Loucy (cell line): Measurements from ENCODE around the gene MARK1.

ENCODE experiments used
- CTCF ChIP-seq: fragments of 200-600 bp; sonication (generic); conservative IDR thresholded peaks from 2 replicates; pipeline ENCODE4 v1.5.1; 2014; ENCODE audit warnings: mild to moderate bottlenecking, antibody characterized with exemption, low read length
- EZH2phosphoT487 ChIP-seq: fragments of 200-600 bp; IDR thresholded peaks from 2 replicates; pipeline ENCODE4 v1.6.1; 2018; ENCODE audit warnings: antibody characterized with exemption, mild to moderate bottlenecking, moderate library complexity, borderline replicate concordance

- TF ChIP-seq CTCF: no peak
- no peak for TF ChIP-seq EZH2phosphoT487
These were observed 164.7 kb downstream of the MARK1 start for GRCh38 chr1:220692436-220693228.
